Endothelial cell of coronary artery (primary cell): Measurements from ENCODE around the gene UACA. TPM values are rescaled to one million over a fixed set of nuclear protein-coding genes. Genes with fewer than 3 reads are reported as not detected.

ENCODE experiments used
- total RNA-seq: library from RNA; depleted of rRNA; stranded (reverse); fragments of >200 nt; gene quantifications from 2 replicates; pipeline ENCODE4 v1.2.3, GENCODE V29; 2014

Gene UACA, protein sequence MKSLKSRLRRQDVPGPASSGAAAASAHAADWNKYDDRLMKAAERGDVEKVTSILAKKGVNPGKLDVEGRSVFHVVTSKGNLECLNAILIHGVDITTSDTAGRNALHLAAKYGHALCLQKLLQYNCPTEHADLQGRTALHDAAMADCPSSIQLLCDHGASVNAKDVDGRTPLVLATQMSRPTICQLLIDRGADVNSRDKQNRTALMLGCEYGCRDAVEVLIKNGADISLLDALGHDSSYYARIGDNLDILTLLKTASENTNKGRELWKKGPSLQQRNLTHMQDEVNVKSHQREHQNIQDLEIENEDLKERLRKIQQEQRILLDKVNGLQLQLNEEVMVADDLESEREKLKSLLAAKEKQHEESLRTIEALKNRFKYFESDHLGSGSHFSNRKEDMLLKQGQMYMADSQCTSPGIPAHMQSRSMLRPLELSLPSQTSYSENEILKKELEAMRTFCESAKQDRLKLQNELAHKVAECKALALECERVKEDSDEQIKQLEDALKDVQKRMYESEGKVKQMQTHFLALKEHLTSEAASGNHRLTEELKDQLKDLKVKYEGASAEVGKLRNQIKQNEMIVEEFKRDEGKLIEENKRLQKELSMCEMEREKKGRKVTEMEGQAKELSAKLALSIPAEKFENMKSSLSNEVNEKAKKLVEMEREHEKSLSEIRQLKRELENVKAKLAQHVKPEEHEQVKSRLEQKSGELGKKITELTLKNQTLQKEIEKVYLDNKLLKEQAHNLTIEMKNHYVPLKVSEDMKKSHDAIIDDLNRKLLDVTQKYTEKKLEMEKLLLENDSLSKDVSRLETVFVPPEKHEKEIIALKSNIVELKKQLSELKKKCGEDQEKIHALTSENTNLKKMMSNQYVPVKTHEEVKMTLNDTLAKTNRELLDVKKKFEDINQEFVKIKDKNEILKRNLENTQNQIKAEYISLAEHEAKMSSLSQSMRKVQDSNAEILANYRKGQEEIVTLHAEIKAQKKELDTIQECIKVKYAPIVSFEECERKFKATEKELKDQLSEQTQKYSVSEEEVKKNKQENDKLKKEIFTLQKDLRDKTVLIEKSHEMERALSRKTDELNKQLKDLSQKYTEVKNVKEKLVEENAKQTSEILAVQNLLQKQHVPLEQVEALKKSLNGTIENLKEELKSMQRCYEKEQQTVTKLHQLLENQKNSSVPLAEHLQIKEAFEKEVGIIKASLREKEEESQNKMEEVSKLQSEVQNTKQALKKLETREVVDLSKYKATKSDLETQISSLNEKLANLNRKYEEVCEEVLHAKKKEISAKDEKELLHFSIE (N-terminal part only)
- total RNA-seq: 105 and 120 TPM in 2 replicates

DNA sequence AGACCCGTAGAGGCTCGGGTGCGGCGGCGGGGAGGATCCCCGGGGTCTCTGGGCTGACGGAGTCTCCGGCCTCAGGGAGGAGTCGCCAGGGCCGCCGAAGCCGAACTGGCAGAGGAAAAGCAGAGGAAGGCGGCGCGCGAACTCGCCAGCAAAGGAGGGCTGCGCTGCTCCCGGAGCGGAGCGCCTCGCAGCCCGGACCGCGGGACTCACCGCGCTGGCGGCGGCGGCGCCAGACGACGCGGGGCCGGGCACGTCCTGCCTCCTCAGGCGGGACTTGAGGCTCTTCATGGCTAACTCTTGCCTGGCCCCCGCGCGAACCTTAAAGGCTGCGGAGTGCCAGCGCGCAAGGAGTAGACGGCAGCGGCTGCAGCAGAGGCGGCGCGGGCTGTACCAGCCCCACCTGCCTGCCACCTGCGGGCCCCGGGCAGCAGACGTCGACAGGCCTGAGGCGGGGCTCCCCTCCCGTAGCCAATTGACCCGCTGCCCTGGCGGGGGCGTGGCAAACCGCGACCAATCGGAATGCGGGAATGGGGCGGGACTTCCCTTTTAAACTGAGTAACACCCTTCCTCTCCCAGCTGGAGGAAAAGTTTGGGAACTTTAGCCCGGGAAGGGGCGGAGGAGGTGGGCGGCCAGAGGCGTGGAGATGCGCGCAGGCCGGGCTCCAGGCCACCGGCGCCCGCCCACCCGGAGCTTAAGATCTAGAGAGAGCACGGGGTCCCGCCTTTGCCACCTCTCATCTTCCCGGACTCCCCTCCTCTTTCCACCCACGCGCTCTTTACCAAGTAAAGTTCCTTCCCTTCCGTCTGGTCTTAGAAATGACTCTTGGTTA, at the start of gene UACA:
UACA (minus strand) TSS at position 439 of the 830 bp plus-strand sequence; CDS start at position 288, 151 bp downstream.

Other genes starting within 250 kb of the UACA start
- gene LARP6, start 90.6 kb upstream of the UACA start, total RNA-seq: 10.9 and 13.0 TPM in 2 replicates
- gene THAP10, start 128.9 kb upstream of the UACA start, total RNA-seq: 1.1 and 1.3 TPM in 2 replicates
- gene LRRC49, start 129.3 kb upstream of the UACA start, total RNA-seq: 4.3 and 6.3 TPM in 2 replicates